Liver (tissue), 9 donors: ENCODE results near the gene PSORS1C1. TPM values are rescaled to one million over a fixed set of nuclear protein-coding genes. Genes with fewer than 3 reads are reported as not detected.

Source experiments
- DNase-seq: peaks from one replicate; pipeline ENCODE4 v3.0.0-alpha.2; 2017; ENCODE audit warnings: low spot score
- H3K27ac ChIP-seq, 2 donors: one replicate each; pipeline ENCODE4 v1.7.0; 2013; ENCODE audit warnings: inconsistent platforms in 2 of 2, low read length in 2 of 2, control low read depth in 1 of 2, low read depth in 1 of 2, mild to moderate bottlenecking in 1 of 2
- H3K27me3 ChIP-seq, 4 donors: one replicate each; pipeline versions ENCODE4 v1.6.1 to v1.7.0; 2013; ENCODE audit warnings: low read length in 3 of 4, inconsistent platforms in 1 of 4, mild to moderate bottlenecking in 1 of 4, moderate library complexity in 1 of 4; ENCODE audit not compliant: control insufficient read depth in 4 of 4, insufficient read depth in 4 of 4
- H3K36me3 ChIP-seq, 4 donors: one replicate each; pipeline versions ENCODE4 v1.6.1 to v1.7.0; 2013; ENCODE audit warnings: low read length in 3 of 4, mild to moderate bottlenecking in 3 of 4, low read depth in 1 of 4, moderate library complexity in 1 of 4; ENCODE audit not compliant: control insufficient read depth in 4 of 4, insufficient read depth in 3 of 4
- H3K4me1 ChIP-seq, 4 donors: one replicate each; pipeline versions ENCODE4 v1.6.1 to v1.7.0; 2013; ENCODE audit warnings: low read length in 3 of 4, mild to moderate bottlenecking in 3 of 4, moderate library complexity in 1 of 4; ENCODE audit not compliant: control insufficient read depth in 4 of 4, insufficient read depth in 4 of 4
- H3K4me3 ChIP-seq, 3 donors: one replicate each; pipeline versions ENCODE4 v1.6.1 to v1.7.0; 2013; ENCODE audit warnings: low read length in 3 of 3, control low read depth in 1 of 3, low read depth in 1 of 3, mild to moderate bottlenecking in 1 of 3
- H3K9ac ChIP-seq, 2 donors: one replicate each; pipeline ENCODE4 v1.7.0; 2013; ENCODE audit warnings: low read length in 2 of 2, mild to moderate bottlenecking in 2 of 2, moderate library complexity in 2 of 2, control low read depth in 1 of 2, low read depth in 1 of 2
- H3K9me3 ChIP-seq, 4 donors: one replicate each; pipeline versions ENCODE4 v1.6.1 to v1.7.0; 2013; ENCODE audit warnings: low read length in 3 of 4; ENCODE audit not compliant: control insufficient read depth in 4 of 4
- ATF3 ChIP-seq: IDR thresholded peaks from 2 replicates; pipeline ENCODE4 v1.6.1; 2016; ENCODE audit warnings: antibody characterized with exemption
- CTCF ChIP-seq: fragments of 150-350 bp; IDR thresholded peaks from 2 replicates; pipeline ENCODE4 v1.5.1; 2017; ENCODE audit warnings: improper control_type of control experiment, low read depth, low read length; ENCODE audit not compliant: missing input control
- FOXA1 ChIP-seq: IDR thresholded peaks from 2 replicates; pipeline ENCODE4 v1.6.1; 2016; ENCODE audit warnings: antibody characterized with exemption
- FOXA2 ChIP-seq: IDR thresholded peaks from 2 replicates; pipeline ENCODE4 v1.6.1; 2016; ENCODE audit warnings: antibody characterized with exemption
- HNF4A ChIP-seq, 2 donors: conservative IDR thresholded peaks; 2 replicates each; pipeline ENCODE4 v1.6.1; 2016; ENCODE audit warnings: antibody characterized with exemption in 2 of 2, mild to moderate bottlenecking in 2 of 2
- HNF4G ChIP-seq: IDR thresholded peaks from 2 replicates; pipeline ENCODE4 v1.6.1; 2016; ENCODE audit warnings: antibody characterized with exemption
- JUND ChIP-seq, 2 donors: IDR thresholded peaks; 2 replicates each; pipeline ENCODE4 v1.6.1; 2016; ENCODE audit warnings: antibody characterized with exemption in 2 of 2
- MAX ChIP-seq: IDR thresholded peaks from 2 replicates; pipeline ENCODE4 v1.6.1; 2016; ENCODE audit warnings: antibody characterized with exemption
- RAD21 ChIP-seq, 2 donors: IDR thresholded peaks; 2 replicates each; pipeline ENCODE4 v1.6.1; 2016; ENCODE audit warnings: antibody characterized with exemption in 2 of 2, mild to moderate bottlenecking in 2 of 2
- REST ChIP-seq: IDR thresholded peaks from 2 replicates; pipeline ENCODE4 v1.6.1; 2016; ENCODE audit warnings: antibody characterized with exemption, mild to moderate bottlenecking
- SP1 ChIP-seq: IDR thresholded peaks from 2 replicates; pipeline ENCODE4 v1.6.1; 2018; ENCODE audit warnings: antibody characterized with exemption, mild to moderate bottlenecking
- YY1 ChIP-seq: IDR thresholded peaks from 2 replicates; pipeline ENCODE4 v1.6.1; 2016; ENCODE audit warnings: antibody characterized with exemption, mild to moderate bottlenecking
- ZBTB33 ChIP-seq: IDR thresholded peaks from 2 replicates; pipeline ENCODE4 v1.6.1; 2016; ENCODE audit warnings: antibody characterized with exemption
- WGBS: extraction: QIAGEN DNeasy Blood & Tissue Kit; methylation state at CpG from one replicate; pipeline ENCODE4 v1.1.7; 2013; 5-methylcytosine and 5-hydroxymethylcytosine counted together
- polyA plus RNA-seq, 2 donors: library from polyadenylated mRNA; stranded (reverse) in 1 of 2; unstranded in 1 of 2; fragments of 200-250 nt in 1 of 2; fragments of >200 nt in 1 of 2; fragmentation: Nextera tagmentation in 1 of 2; extraction: Ambion mirVana in 1 of 2; gene quantifications; one replicate each; pipeline versions ENCODE4 v1.2.1 to v1.2.3, GENCODE V29; 2013 to 2015
- total RNA-seq, 2 donors: library from RNA; depleted of rRNA; stranded (reverse); fragments of >200 nt; gene quantifications; one replicate each; pipeline ENCODE4 v1.2.3, GENCODE V29; 2014
- donor health status: healthy.
- donor health status: healthy.
- donor health status: healthy.
- donor health status: healthy.
- donor health status: healthy.

The PSORS1C1 gene
- total and polyA plus RNA-seq, 4 donors = under 0.01 to 0.08 TPM; not detected in 2

DNA sequence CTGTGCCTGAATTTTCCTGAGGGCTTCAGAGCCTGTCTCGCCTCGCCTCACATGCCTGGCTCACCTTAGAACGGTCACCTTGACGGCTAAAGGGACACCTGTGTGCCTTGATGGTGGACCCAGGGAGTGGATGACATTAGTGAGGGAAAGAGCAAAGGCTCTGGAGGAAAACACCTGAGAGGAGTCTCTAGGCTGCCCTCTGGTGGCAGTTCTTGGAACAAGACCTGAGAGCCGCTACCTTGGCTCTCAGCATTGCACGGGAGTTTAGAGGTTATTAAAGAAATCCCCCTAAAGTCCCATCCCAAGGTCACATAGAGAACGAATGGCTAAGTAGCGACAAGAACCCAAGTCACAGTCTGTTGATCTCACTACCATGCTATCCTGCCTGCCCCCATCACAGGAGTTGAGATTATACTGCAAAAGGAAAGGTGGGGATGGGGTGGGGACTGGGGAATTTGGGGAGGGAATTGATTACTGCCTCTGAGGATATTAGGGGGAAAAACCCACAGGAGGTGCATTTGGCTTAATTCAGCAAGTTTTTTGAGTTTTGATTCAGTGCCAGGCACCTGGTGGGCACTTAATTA is 13.6 kb downstream of the PSORS1C1 start:
- Histone ChIP-seq H3K27me3 (no peaks in the 10 kb centered on the region), H3K36me3 (no peaks in the 10 kb centered on the region), H3K9me3 (no peaks in the 10 kb centered on the region), H3K4me1 (no peaks in the 10 kb centered on the region), H3K9ac (no peak overlapping the region), H3K4me3 (no peak overlapping the region), H3K27ac (no peak overlapping the region)
- DNase-seq = peak; percentile 78
- 5% methylated on average over 8 of the region's 8 CpGs for WGBS
- TF ChIP-seq RAD21 (IDR thresholded peaks at IDR 0.05) (peak in 1 of 2 donors; percentile 70), HNF4G (no peak), CTCF (peak; percentile 71)

- H3K9me3 ChIP-seq = no peaks in the 10 kb centered on the region
- no peak overlapping the region for H3K27ac ChIP-seq
- no peak for DNase-seq
- no peaks in the 10 kb centered on the region for H3K27me3 ChIP-seq
- TF ChIP-seq ZBTB33 = no peak
- no peak for TF ChIP-seq JUND (IDR thresholded peaks at IDR 0.05)
- TF ChIP-seq HNF4A (conservative IDR thresholded peaks at IDR 0.05) = no peak
- no peak for TF ChIP-seq REST
- TF ChIP-seq MAX = no peak
- H3K9ac ChIP-seq = no peak overlapping the region
- no peak overlapping the region for H3K4me3 ChIP-seq
- no peaks in the 10 kb centered on the region for H3K36me3 ChIP-seq
- H3K4me1 ChIP-seq = no peaks in the 10 kb centered on the region
- WGBS = 54% methylated on average over 4 of the region's 4 CpGs
These were observed 14.5 kb downstream of the PSORS1C1 start for GRCh38 chr6:31129130-31129529.

DNA sequence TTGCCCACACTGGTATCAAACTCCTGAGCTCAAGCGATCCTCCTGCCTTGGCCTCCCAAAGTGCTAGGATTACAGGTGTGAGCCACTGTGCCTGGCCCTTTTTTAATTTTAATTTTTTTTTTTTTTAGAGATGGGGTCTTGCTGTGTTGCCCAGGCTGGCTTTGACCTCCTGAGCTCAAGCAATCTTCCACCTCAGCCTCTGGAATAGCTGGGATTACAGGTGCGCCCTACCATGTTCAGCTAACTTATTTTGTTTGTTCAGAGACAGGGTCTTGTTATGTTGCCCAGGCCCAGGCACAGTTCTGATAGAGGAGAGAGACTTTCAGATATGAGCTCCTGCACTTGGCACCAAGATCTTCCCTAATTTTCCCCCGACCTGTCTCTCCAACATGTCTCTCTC is 16.2 kb downstream of the PSORS1C1 start:
- Histone ChIP-seq H3K36me3 (no peaks in the 10 kb centered on the region), H3K9ac (no peak overlapping the region), H3K27me3 (no peaks in the 10 kb centered on the region), H3K9me3 (no peaks in the 10 kb centered on the region), H3K4me3 (no peak overlapping the region), H3K4me1 (no peaks in the 10 kb centered on the region), H3K27ac (no peak overlapping the region)
- WGBS = 92% methylated on average over 3 of the region's 3 CpGs
- TF ChIP-seq ATF3 = no peak
- no peak for TF ChIP-seq JUND (IDR thresholded peaks at IDR 0.05)
- TF ChIP-seq SP1 = no peak
- no peak for TF ChIP-seq HNF4G
- no peak for TF ChIP-seq FOXA2
- TF ChIP-seq FOXA1 = no peak
- TF ChIP-seq YY1 = no peak
- no peak for DNase-seq
